GM21529 (cell line): Measurements from ENCODE around the gene PFKL.

Experiments
- ATAC-seq: cut with Tn5 transposase; IDR thresholded peaks from one replicate; pipeline ENCODE4 v1.9.1; 2021; ENCODE audit not compliant: unreplicated experiment

The PFKL gene

DNA sequence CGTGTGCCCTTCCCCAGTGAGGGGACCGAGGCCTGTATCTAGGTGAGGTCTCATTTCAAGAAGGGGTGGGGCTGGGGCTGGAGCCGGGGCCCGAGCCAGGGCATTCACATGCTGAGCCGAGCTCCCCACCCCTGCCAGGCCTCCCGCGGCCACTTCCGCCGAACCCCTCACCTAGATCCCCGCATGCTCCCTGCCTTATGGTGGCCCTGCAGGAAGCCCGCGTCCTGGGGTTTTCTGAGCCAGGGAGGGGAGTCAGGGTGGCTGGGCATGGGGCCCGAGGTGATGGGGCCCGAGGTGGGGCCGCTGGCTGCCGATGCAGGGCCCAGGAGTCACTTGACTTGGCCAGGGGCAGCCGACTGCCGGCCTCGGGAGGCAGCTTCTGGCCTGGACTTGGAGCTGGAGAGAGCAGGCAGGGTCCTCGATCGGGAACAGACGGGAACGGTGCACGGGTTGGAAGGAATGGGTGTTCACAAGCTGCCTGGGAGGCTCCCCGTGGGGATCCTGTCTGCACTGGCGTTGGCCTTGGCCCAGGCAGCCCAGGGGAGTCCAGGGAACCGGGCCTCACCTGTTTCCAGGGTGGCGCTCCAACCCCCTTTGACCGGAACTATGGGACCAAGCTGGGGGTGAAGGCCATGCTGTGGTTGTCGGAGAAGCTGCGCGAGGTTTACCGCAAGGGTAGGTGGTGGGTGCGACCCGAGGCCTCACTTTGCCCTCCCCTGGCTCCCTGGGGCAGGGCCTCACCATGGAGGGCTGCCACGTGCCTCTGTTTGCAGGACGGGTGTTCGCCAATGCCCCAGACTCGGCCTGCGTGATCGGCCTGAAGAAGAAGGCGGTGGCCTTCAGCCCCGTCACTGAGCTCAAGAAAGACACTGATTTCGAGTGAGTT lies 25.8 kb downstream of the PFKL start:
- ATAC-seq, result no peak

DNA sequence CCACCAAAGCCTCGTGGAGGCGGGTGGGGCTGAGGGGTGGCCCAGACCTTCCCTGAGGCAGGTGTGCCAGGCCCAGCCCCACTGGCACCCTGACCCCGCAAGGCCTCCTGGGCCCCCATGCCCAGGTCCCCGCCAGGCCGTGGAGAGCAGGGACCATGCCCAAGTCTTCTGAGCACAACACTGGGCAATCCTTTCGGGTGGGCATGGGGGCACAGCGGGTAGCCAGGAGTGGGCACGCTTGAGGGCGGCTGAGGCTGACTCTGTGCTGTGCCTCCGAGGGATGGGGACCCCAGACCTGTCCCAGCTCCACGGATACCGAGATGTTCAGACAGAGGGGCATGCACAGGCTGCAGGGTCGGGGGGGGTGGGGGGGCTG lies 26.4 kb downstream of the PFKL start:
- ATAC-seq, result no peak

DNA sequence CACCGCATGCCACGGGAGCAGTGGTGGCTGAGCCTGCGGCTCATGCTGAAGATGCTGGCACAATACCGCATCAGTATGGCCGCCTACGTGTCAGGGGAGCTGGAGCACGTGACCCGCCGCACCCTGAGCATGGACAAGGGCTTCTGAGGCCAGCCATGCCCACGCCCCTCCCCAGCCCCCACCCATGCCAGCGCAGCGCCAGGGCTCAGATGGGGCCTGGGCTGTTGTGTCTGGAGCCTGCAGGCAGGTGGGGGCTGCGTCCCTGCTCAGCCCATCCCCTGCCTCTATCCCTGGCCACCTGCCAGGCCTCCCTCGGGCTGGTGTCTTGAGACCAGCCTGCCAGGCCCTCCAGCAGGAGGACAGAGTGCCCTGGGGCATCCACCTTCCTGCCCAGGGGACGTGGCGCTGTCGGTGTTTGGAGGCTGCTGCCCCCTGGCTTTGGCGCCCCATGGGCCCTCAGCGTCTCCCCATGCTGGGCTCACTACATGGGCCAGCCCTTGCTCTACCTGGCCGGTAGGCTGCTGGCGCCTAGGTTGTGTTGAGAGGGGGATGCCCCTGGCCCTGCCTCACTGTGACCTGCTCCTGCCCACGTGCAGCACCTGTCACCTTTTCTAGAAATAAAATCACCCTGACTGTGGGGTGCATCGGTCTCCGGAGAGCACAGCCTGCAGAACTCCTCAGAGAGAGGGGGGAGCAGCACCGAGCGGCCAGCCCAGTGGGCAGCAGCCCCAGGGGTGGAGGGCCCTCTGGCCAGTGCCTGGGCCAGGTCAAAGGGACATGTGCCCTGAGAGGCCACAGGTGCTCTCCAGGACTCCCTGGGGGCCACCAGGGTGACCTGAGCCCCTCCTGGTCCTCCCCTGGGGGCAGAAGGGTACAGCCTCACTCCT lies 27.1 kb downstream of the PFKL start:
- ATAC-seq, result no peak

DNA sequence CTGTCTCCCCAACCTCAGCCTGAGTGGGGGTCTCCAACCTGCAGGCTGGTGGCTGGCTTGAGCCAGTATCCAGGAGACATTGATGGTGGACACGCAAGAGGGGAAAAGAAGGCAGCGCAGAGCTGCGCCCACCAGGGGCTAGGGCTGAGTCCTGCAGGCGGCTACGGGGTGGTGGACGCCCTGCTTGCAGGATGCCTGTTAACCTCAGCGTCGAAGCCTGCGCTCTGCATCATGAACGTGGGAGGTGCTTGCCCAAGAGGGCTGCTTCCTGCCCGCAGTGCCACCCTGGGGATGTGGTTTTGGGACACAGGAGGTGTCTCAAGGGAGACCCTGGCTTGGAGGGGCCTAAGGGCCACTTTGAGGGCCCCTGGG lies 27.7 kb downstream of the PFKL start:
- no peak for ATAC-seq

DNA sequence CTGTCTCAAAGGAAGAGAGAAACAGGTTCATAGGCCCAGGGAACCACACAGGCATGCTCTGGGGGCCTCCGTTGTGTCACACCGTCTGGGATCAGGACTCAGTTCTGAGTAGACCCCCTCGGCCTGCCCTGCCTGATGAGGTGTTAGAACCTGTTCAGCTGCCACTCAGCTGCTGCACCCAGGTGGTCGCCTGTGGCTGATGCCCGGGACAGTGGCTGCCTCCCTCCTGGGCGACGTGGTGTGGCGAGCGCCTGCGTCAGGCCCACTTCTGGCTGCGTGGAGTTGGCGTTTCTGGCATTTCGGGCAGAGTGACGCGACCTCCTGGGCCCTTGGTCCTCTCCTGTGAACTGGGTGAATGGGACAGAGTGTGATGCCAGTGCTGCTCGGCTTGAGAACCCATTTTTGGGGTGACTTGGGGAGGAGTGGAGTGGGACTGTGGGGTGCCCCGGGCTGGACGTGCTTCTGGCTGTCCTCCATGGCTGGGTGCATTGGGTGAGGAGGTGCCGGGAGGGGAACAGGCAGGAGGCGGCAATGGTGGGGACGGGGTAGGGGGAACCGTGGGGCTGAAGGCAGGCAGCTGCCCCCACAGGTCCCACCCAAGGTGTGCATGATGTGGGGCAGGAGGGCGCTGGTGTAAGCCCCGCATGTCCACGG lies 28.5 kb downstream of the PFKL start:
- no peak for ATAC-seq

DNA sequence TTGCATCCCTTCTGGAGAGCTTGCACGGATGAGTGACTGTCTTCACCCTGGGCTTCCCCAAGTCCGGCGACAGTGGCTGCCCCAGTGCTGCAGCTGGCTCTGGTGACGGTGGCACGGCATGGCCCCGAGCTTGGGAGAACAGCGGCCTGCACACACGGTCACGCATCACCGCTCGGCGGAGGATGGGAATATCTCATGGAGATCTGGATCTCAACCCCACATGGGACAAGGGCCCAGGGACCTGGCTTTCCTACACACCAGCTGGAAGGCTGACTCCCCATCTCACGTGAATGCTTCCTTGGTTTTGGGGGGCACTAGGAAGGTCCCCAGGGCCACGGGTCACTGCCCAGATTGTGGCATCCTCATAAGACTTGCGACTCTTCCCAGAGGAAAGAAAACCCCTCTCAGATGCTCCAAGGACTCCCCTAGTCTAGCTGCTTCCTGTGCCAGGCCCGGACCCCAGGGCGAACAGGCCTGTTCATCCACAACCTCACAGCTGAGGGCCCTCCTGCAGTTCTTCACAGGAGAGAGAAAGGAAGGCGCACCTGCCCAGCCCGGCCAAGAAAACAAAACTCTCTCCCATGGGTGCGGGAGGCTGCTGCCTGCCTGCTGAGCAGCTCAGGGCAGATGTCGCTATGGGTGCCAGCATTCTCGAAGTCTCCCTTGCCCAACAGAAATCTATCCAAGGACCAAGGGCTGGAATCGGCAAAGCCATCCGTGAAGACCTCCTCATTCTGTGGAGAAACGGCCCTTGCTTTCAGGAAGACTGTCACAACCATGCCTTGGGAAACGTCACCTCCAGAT lies 29.4 kb downstream of the PFKL start:
- ATAC-seq, result no peak

DNA sequence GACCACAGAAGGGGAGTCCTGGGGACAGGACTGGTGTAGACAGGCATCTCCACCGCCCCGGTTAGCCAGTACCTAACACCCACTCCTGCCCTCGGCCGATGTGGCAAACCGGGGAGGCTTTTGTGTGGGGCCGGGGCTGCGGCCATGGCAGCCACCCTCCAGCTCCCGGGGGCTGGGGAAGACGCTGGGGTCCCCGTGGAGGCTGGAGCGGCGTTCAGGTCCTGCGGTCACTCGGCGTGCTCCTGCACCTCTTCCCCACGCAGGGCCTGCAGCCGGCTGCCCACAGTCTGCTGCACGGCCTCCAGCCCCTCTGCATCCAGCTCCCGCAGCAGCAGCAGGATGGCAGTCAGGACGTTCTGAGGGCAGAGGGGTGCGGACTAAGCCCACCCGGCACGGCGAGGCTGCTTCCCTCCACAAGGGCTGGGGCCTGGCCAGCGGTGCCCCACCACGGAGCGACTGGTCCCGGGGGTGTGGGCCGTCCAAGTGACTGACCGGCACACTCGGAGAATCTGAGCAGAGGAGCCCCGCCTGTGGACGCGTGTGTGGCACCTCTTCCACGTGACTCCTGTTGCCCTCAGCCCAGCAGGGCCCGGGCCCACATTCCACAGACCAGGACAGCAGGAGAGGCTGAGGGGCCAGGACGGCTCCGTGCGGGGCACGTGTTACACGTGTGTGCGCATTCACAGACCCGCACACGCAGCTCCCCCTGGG lies 30.3 kb downstream of the PFKL start:
- ATAC-seq, result no peak

DNA sequence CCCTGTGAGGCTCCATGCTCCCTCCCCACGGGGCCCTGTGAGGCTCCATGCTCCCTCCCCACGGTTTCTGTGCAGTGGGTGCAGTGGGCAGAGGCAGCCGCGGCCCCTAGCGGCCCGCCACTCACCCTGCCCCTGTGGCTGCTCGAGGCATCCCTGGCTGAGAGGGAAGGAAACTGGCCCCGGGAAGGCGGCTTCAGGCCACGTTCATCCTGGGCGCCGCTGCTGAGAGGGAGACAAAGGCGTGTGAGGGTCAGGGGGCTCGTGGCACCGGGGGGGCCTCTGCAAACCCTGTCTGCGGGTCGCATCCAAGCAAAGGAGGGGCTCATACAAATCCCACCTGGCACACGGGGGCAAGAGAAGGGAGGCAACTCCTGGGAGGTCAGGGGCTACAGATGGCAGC lies 30.8 kb downstream of the PFKL start:
- ATAC-seq, result no peak

DNA sequence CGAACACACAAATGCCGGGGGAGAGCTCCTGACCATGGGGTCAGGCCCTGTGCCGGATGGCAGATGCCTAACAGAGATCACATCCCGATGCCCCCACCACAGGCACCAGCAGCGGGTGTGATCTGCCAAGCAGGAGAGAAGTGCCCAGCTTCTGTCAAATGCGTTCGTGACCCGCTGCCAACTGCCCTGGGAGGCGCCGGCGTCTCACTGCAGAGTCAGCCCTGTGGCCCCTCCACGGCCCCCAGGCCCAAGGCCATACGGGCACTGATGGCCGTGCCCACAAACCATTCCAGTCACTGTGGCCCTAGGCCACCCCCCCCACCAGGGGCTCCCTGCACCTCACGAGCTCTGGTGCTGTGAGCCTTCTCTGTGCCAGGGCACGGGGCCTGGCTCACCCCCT lies 31.4 kb downstream of the PFKL start:
- no peak for ATAC-seq

DNA sequence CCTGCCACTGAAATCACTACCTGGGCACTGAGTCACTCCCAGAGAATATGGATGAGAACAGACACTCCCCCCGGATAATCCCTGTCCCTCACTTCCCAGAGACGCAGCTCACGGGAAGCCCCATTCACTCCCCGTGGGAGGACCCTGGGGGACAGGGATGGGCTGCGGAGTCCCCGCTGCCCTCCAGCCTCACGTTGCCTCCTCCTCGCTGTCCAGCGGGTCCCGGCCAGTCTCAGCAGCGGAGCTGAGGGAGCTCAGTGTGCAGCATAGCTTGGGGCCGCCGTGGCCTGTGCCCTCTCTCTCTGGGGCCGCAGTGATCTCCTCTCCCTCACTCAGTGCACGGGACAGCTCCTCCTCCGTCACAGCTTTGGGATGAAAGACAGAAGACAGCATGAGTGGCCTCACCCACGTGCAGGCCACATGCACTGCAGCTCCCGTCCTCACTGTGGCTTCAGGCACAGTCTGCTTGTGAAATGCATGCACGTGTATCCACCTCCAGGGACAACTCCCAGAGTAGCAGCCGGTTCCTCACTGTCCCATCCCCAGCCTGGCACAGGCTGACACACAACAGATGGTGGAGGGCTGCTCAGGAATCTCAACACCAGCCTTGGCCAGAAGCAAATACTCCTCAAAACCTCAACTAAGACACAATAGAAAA lies 31.9 kb downstream of the PFKL start:
- ATAC-seq, result no peak

DNA sequence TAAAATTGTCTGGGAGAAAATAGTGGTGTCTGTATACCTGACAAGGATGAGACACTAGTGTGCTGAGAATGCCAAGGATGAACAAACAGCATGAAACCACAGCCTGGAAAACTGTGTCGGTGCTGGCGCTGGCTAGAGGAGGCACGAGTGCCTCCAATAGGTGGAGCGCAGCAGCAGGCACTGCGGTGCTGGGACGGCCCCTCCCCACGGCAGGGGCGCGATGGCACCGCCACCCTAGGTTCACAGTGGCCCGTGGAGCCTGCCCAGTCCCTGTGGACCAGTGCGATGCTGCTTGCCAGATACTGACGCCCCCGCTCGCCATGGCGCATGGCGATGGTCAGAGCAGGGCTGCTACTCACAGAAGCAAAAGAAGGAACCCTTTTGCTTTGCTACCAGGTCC lies 32.5 kb downstream of the PFKL start:
- ATAC-seq, result no peak

DNA sequence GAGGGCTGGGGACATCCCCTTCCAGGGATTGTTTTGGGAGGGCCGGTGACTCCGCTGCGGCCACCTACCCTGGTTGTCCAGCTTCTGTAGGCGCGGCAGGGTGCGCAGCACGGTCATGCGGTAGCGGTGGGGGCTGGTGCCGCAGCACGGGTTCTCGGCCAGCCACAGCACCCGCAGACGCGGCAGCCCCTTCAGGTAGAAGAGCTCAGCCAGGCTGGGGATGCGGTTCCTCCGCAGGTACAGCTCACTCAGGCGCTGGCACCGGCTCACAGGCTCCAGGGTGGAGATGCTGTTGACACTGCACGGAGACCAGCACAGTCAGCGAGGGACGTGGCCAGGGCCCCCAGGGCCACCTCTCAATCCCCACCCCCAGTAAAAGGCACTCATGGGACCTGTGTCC lies 33.1 kb downstream of the PFKL start:
- ATAC-seq, result no peak

DNA sequence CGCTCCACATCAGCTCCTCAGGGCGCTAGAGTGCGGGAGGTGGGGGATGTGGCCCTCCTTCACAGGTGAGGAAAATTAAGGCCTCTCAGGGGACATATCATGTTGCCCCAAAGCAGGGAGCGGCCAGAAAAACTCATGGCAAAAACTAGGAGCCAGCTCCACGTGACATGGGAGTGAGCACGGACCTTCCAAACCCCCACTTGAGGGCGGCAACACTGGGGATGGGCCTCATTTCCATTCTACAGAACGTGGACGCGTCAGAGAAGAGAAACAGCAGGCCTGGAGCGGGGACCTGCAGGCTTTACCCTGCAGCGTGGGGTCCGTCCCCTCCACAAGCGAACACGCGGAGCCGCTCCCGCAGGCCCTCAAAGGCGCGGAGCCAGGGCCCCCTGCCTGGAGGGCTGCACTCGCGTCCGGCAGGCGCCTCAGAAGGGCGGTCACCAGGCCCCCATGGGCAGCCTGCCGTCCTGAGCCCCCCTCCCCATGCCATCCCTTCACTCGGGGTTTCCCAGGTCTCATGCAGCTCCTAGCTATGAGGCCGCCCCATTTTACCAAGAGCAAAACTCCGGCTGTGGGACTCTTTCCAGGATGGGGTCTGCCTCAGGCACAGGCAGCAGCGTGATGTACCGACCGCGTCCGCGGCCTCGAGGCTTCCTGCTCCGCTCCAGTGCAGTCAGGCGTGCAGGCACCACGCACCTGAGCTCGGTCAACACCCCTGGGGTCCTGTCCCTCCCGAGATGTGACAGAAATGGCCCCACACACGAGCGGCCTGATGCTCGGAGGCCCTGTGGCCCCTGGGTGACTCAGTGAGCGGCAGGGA lies 33.9 kb downstream of the PFKL start:
- ATAC-seq, result no peak

DNA sequence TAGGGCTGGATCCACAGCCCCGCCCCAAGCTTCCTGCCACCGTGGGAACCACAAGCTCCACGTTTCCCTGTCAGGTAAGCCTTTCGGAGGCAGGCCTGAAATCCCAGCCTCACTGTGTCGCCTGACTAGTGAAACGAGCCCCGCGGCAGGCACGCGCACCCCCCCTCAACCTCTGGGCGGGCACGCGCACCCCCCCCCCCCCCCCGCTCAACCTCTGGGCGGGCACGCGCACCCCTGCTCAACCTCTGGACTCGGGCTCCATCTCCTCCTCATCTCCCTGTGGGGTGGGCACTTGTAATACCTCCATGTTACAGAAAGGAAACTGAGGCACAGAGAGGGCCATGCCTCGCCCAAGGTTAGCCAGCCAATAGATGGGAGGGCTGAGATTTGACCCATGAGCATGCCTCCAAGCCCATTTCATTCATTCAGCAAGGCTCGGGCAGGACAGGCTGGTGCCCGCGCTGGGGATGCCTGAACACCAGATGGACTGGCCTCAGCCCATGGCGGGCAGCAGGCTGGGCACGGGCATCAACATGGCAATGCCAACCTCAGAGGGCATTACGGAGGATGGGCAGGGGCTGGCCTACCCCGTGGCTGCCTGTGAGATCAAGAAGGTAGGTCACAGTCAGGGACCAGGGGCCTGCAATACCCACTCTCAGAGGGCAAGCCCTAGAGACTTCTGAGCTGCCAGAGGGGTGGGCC lies 34.6 kb downstream of the PFKL start:
- no peak for ATAC-seq

DNA sequence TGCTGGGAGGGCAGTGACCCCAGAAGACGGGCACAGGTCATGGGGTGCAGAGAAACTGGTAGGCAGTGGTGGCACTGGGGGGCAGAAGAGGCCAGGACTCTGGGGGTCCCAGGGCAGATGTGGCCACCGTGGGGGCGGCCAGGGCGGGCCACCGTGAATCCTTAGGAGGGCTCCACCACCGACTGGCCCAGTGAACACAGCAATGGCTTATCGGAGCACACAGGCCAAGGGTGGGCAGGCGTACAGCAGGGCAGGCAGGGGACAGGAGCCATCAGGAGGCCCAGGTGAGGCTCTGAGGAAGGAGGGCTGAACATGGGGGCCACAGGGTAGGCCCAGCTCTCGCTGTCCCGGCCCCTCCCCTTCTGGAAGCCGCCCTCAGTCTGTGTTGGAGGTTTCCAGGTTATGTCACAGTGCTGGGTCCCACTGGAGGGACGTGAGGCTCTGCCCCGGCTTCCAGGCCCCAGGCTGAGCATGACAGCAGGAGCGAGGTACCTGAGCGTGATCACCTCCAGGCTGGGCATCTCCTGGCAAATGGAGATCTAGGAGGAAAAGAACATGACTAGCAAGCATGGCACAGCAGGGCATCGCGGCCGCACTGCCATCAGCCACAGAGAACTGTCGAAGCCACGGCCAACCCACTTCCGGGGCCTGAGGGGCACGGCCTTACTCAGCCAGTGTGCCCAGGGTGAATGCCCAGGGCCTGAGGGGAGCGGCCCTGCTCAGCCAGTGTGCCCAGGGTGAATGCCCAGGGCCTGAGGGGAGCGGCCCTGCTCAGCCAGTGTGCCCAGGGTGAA lies 35.6 kb downstream of the PFKL start:
- ATAC-seq, result no peak

DNA sequence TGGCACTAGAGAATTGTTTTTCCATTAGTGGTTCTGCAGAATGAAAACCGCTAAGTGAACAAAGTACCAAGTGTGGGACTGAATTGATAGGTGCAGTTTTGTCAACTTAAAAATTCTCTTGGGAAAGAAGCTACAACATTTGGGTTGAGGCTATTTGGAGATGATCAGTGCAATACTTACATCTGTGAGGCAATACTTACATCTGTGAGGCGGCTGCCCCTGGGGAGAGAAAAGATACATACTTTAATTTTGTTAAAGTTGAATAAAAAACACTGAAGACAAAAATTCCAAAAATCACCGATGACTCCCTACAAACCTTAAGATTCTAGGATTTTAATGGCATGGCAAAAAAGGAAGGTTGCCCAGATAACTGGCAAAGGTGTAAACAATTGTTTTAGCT lies 37.6 kb downstream of the PFKL start:
- ATAC-seq, result no peak
